HG03159 (cell line): ENCODE results near the gene ACOT7.

Experiments
- ATAC-seq: cut with Tn5 transposase; IDR thresholded peaks from one replicate; pipeline ENCODE4 v1.9.1; 2021; ENCODE audit warnings: mild to moderate bottlenecking, moderate library complexity; ENCODE audit not compliant: unreplicated experiment

Gene ACOT7

DNA sequence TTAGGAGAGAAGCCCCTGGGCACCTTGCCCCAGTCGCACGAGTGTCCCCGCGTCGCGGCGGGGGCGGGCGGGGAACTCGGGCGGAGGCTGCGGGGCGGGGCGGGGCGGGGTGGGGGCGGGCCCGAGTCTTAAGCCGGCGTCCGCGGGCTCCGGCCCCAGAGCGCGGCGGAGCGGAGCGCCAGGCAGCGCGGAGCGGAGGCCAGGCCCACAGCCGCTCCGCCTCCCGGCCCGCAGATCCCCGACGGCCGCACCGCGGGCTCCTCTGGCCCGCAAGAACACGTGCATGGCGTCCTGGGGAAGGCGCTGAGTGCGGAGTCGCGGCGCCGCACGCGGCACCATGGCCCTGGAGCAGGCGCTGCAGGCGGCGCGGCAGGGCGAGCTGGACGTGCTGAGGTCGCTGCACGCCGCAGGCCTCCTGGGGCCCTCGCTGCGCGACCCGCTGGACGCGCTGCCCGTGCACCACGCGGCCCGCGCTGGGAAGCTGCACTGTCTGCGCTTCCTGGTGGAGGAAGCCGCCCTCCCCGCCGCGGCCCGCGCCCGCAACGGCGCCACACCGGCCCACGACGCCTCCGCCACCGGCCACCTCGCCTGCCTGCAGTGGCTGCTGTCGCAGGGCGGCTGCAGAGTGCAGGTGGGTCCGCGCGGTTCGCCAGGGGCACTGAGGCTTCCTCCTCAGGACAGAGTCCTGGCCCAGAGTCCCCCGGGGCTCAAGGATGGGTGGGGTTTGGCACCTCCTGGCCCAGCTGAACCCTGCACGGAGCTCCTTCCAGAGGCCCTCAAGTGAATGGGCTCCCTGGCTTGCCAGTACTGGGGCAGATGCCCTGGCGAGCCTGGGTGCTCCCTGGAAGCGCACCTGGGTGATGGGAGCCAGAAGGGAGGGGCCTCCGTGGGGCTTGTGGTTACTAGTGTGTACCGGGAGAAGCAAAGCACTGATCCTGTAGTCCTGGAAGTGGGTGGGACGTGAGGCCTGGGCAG is 31.3 kb upstream of the ACOT7 start, which contains the start of gene ESPN:
Gene ESPN, plus strand, starts transcription at position 158 of the 975 bp plus-strand sequence. Its CDS starts 180 bp downstream, at position 338.
- no peak for ATAC-seq

DNA sequence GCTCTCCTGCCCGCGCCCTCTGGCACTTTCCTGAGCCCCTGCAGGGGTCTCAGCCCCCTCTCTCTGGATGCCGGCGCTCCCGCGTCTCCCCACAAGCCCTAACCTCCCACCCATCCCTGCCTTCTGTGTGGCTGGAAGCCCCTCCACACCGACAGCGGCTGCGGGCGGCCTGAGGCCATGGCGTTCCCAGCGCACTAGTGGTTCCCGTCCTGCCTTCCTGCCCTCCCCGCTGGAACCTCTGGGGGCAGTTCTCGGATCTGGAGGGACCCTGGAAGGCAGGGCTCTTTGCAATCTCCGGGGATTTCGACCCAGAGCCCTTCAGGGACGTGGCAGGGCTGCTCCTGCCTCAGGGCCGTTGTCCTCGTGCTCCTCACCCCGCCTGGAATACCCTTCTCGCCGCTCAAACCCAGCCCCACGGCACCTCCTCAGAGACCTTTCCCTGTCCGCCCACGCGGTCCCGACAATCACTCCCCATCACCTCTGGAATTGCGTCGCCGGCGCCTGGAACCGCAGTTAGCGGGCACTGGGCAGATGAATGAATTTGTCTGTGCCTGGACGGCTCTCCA is 30.5 kb upstream of the ACOT7 start:
- ATAC-seq, result no peak

DNA sequence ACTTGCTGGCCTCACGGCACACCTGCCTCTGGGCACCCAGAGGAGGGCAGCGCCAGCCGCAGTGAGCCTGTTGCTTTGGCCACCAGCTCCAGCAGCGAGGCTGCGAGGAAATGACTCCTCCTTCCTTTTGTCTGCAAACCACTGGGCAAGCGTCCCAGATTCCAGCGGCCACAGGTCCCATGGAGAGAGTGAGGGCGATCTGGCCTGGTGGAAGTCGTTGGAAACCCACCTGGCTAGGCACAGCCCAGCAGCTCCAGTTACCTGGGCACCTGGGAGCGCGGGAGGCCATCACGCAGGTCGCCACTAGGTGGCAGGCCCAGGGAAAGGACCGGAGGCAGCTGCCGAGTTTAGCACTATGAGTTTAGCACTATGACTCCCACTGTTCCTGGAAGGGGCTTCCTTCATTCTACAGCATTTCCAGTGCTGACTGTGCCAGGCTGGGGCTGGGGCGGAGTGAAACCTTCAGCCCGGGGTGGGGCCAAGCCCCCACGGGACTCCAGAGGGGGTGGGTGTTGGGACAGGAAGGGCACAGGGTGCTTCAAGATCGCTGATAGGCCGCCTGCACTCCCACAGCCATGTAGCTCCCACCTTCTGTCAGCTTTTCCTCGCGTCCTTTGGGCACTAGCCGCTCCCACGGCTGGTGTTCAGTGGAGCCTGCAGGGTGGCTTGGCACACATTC is 29.9 kb upstream of the ACOT7 start:
- no peak for ATAC-seq

DNA sequence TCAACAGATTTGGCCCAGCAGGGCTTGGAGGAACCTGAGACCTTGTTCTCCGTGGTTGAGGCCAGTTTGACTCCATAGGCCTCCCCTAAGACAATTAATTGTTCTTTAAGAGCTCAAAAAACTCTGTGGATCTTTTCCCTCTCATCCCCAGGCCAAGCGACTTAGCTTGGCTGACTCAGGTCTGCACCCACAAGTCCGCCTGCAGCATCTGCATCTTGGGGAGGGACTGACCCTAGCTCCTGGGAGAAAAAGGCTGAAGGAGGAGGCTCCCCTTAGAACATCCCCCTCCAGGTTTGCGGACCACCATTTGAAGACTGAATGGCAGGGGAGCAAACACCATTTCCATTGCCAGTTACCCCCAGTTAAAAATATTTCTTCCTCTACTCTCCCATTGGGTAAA is 27.7 kb upstream of the ACOT7 start:
- no peak for ATAC-seq

DNA sequence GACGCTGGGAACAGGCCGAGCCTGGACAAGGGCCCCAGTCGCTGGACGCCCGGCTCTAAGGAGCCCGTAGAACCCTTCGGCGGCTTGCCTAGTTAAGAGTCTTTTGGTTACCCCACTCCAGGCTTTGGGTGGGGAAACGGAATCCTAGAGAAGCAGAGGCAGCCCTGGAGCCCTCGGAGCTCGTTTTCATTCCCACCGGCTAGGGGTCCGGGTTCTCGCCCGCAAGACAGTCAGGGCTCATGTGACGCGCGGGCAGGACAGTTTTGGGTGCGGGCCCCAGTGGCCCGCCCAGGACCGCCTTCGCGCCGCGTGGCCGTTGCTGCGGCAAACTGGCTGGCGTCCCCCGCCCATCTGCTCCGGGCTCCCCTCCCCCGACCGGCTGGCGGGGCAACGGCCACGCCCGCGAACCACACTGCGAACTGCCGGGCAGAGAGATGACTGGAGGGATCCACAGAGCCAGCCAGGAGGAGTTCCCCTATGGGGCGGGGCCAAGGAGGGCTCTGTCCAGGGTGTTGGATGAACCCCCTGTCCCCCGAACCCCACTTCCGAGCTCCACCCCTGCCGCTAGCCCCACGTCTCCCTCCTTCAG is 27.0 kb upstream of the ACOT7 start:
- no peak for ATAC-seq

DNA sequence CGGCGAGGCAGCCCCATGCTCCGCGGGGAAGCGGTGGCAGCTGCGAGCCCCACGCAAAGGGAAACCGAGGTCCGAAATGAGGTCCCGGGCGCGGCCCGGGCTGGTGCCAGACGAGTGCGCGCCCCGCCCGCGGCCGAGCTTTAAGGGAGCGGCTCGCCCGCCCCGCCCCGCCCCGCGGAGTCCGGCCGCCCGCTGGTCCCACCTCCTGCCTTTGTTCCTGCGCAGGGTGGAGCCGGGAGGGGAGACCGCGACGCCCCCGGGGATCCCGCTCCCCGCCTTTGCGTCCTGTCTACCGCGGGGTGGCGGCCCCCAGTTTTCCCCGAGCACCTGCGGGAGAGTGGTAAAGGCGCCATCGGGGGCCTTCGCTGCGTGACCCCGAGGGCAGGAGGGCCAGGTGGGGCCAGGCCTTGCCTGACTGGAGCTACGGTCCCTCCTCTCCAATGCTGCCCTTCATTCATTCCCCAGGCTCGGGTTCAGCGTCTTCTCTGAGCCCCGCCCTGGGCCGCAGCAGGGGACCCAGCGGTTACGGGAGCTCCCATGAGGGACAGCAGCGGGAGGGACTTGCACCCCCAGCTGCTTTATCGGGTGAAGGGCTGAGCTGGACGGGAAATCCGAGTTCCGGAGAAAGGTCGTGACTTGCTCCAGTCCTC is 26.4 kb upstream of the ACOT7 start, which contains the start of gene HES2:
Gene HES2, minus strand, starts transcription at position 116 of the 650 bp plus-strand sequence. Its CDS starts 99 bp downstream, at position 17.
- ATAC-seq, result no peak

DNA sequence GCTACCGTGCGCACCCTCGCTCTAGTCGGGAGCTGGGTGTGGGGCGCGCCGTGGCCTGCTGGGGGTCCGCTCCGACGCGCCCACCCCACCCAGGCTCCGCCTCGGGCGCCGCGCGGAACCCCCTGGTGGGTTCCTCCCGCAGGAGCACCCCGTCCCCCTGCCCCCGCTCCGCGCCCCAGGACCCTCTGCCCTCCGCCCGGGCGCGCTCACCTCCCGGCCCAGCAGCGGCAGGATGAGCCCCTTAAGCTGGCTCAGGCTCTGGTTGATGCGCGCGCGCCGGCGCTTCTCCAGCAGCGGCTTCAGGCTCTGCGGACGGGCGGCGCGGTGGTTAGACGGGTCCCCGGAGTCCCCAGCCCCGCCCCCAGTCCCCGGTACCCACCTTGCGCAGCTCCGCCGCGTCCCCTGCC is 25.8 kb upstream of the ACOT7 start:
- no peak for ATAC-seq

DNA sequence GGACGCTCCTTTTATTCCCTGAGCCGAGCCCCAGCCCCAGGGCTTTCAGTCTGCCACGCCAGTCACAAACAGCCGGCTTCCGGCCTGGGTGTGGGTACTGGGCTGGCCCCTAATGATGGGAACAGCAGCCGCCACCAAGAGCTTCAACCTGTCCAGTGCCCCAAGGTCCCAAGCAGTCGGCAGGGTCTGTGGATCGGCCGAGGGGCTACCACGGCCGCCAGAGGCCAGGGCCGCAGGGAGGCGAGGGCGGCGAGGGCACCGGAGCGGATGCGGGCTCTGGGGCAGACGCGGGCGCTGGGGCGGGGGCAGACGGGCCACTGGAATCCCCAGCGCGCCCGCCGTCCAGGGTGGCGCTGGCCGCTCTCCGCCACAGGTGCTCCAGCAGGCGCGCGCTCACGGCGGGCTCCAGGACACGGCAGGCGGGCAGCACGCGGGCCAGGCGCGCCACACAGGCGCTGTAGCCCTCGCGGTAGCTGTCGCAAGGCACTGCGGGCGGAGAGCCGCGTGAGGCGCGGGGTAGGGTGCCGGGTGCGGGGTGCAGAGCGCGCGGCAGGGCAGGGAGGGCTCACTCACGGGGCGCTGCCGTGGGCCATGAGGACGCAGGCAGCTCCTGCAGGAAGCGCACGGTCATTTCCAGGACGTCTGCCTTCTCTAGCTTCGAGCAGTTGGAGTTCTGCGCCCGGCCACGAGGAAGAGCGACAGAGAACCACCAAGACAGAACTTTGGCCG is 25.3 kb upstream of the ACOT7 start:
- ATAC-seq, result no peak

DNA sequence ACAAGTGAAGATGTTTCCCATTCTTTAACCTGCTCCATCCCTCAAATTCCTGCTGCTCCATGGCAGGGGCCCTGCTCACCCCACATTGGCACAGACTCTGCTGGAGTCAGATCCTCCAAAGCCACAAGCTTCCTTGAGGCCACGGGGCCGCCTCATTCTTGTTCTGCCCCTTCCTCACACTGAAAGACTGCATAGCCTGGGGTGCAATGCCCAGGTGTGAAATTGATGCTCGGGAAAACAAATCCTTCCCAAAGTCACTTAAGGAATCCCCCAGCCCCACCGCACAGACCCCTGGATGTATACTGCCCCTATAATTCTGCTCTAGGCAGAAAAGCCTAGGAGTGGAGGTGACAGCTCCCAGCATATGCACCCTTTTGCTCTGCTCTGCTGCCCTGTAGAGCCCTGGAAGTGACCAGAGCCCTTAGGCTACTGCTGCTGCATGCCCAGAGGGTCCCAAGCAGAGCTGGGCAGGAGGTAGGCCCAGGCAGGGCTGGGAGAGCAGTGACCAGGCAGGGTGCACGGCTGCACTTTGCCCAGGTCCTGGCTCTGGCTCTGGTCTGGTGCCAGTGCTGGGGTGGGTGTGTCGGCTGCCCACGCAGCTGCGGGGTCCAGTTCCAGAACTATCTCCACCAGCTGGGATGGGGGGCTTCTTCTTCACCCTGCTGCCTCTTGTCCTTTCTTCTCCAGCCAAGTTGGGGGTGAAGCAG is 24.5 kb upstream of the ACOT7 start:
- ATAC-seq, result no peak

DNA sequence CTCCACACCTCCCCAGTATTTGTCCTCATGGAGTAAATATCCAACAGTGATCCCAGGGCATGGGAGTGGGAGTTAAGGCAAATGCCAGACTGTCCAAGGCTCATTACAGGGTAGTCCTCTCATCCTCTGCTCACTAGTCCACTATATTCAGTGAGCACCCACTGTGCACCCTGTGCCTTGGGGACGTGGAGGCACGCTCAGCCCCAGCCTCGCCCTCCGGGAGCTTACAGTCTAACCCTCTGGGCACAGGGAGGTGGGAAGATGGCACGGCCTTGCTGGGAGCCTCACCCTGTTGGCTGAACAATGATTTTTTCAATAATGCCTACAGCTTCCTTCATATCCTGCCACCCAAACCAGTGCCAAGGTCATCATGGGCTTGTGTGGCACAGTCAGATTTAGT is 23.3 kb upstream of the ACOT7 start:
- ATAC-seq, result no peak

DNA sequence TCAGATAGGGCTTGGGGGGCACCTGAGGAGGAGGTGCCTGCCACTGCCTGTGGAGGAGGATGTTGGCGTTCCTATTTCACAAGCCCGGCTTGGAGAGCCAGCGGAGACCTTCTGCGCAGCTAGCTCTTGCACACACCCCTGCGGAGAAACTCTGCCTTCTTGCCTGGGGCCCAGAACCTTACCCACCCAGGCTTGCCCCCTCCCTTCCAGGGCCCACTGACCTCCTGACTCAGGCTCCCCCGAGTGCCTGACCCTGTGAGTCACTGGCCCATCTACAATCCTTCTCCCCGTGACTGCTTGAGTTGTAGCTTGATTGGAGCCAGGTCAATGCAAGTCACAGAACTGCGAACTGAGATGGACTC is 22.7 kb upstream of the ACOT7 start:
- no peak for ATAC-seq

DNA sequence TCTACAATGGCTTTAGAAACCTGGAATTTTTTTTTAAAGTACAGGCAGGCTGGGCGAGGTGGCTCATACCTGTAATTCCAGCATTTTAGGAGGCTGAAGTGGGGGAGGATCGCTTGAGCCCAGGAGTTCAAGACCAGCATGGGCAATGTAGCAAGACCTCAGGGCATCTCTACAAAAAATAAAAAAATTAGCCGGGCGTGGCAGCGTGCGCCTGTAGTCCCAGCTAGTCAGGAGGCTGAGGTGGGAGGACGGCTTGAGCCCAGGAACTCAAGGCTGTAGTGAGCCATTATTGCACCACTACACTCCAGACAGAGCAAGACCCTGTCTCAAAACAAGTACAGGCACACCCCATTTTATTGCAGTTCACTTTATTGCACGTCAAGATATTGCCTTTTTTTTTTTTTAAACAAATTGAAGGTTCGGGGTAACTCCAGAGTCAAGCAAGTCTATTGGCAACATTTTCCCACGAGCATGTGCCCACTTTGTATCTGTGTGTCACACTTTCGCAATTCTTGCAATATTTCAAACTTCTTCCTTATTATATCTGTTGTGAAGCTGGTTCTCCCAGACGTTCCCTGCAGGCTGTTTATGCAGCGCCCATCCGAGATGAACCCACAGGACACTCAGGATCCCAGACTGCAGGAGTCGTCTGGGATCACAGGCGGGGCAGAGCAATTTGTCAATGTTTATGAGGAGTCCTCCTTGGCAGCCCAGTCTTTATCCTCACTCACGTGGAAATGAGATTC is 21.5 kb upstream of the ACOT7 start:
- no peak for ATAC-seq

DNA sequence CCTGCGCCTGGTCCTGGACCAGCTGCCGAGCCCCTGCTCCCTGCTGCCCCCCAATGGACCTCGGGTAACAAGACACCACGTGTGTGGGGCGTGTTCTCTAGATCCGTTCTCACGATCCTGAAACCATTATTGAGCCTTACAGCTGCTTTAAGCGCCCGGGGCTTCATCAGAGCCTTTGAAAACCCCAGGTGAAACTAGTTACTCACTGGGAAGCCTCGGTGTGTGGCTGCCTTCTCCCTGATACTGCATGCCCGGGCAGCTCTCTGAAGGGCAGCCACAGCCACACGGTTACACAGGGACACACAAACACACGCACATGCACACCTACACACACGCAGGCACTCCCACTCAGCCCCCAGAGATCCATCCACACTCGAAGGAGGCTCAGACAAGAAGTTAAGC is 20.9 kb upstream of the ACOT7 start:
- ATAC-seq, result peak; percentile 65

DNA sequence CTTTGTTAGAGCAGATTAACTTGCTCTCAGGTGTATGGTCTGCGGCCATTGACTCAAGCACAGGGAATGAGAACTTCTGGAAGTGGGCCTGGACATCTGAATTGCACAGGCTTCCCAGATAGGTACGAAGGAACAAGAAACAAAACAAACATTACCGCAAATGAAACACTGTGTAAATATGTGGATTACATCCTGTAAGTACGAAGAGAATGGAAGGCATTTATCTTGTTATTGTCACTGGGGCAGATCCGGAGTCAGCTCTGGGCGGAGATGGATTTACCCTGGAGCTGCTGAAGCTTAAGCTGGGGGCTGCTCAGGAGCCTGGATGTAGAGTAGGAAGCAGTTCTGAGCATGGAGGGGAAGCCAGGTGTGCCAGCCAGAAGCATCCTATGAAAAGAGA is 19.3 kb upstream of the ACOT7 start:
- ATAC-seq, result no peak

DNA sequence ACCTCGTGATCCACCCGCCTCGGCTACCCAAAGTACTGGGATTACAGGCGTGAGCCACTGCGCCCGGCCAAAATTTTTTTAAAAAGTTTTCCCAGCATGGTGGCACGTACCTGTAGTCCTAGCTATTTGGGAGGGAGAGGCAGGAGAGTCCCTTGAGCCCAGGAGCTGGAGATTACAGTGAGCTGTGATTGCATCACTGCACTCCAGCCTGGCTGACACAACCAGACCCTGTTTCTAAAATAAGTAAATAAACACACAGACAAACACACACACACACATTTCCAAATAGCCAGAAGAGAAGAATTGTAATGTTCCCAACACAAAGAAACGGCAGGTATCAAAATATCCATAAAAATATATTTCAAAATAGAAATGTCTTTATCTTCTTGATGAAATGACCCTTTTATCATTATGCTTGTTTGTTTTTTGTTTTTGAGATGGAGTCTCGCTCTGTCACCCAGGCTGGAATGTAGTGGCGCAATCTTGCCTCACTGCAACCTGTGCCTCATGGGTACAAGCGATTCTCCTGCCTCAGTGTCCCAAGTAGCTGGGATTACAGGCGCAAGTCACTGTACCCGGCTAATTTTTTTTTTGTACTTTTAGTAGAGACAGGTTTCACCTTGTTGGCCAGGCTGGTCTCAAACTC is 16.8 kb upstream of the ACOT7 start:
- ATAC-seq, result no peak

DNA sequence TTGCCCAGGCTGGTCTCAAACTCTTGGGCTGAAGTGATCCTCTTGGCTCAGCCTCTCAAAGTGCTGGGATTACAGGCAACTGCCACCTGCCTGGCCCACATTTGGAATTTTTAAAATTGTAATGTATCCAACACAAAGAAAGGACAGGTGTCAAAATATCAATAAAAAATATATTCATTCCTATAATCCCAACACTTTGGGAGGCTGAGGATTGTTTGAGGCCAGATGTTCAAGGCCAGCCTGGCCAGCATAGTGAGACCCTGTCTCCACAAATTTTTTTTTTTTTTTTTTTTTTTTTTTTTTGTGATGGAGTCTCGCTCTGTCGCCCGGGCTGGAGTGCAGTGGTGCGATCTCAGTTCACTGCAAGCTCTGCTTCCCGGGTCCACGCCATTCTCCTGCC is 16.2 kb upstream of the ACOT7 start:
- no peak for ATAC-seq

DNA sequence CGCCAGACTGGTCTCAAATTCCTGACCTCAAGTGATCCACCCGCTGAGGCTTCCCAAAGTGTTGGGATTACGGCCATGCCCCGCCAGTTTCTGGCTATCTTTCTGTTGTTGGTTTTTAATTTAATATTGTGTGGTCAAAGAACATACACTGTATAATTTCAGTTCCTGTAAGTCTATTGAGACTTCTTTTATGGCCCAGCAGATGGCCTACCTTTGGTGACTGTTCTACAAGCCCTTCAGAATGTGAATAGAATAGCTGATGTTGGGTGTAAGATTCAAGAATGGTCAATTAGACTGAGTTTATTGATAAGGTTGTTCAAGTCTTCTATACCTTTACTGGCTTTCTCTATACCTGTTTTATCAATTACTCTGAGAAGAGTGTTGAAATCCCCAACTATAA is 15.5 kb upstream of the ACOT7 start:
- no peak for ATAC-seq

DNA sequence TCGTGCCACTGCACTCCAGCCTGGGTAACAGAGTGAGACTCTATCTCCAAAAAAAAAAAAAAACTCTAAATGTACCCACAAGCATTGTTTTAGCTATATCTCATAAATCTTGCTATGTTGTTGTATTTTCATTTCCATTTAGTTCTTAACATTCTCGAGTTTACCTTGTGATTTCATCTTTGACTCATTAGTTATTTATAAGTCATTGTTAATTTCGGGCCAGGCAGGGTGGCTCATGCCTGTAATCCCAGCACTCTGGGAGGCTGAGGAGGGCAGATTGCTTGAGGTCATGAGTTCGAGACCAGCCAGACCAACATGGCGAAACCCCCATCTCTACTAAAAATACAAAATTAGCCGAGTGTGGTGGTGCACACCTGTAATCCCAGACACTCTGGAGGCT is 14.5 kb upstream of the ACOT7 start:
- ATAC-seq, result no peak
